HAP-1 (cell line): ENCODE data around the gene CD86.

Experiments
- DNase-seq, 2 experiments: peaks; one replicate each; pipeline ENCODE4 v3.0.0-alpha.2; 2016 to 2020; ENCODE audit warnings: low spot score in 2 of 2
- H3K27me3 ChIP-seq: fragments of 250-450 bp; sonication (Bioruptor Pico); 2 replicates; pipeline ENCODE4 v1.5.1; 2020; ENCODE audit warnings: low read depth, mild to moderate bottlenecking, moderate library complexity
- H3K36me3 ChIP-seq: fragments of 250-450 bp; sonication (Bioruptor Pico); replicated peaks from 2 replicates; pipeline ENCODE4 v1.5.1; 2020; ENCODE audit warnings: mild to moderate bottlenecking
- H3K4me1 ChIP-seq: fragments of 250-450 bp; sonication (Bioruptor Pico); 2 replicates; pipeline ENCODE4 v1.5.1; 2020; ENCODE audit warnings: mild to moderate bottlenecking
- H3K4me3 ChIP-seq: fragments of 250-450 bp; sonication (Bioruptor Pico); 2 replicates; pipeline ENCODE4 v1.5.1; 2020; ENCODE audit warnings: mild to moderate bottlenecking, moderate library complexity
- H3K9me3 ChIP-seq: fragments of 250-450 bp; sonication (Bioruptor Pico); 2 replicates; pipeline ENCODE4 v1.5.1; 2020; ENCODE audit warnings: mild to moderate bottlenecking, moderate library complexity
- in situ Hi-C: fragments of 300-500 bp; cut with MboI; formaldehyde crosslinking; loops from 3 replicates; pipeline ENCODE4 v1.14.3; 2020; ENCODE audit warnings: low sequenced_read_pairs, inconsistent platforms, mixed read lengths

The CD86 gene

GRCh38 chr3:122055215-122055614, at the start of gene CD86:
CD86 (plus strand) TSS chr3:122055362; CDS start chr3:122055490, 128 bp downstream.
- Histone ChIP-seq H3K9me3 (no peaks in the 10 kb centered on the region), H3K4me3 (no peak within 1 kb of the TSS), H3K4me1 (no peaks in the 10 kb centered on the region), H3K27me3 (peaks cover 5% of the 10 kb centered on the region; the same call in 1 of the 2 replicates), H3K36me3 (no peaks in the 10 kb centered on the region)
- DNase-seq, result no peak
- in situ Hi-C loops, result no loop called here

GRCh38 chr3:122006267-122006666, 48.9 kb upstream of the CD86 start:
- no peaks in the 10 kb centered on the region for H3K9me3 ChIP-seq
- H3K36me3 ChIP-seq, result no peaks in the 10 kb centered on the region
- in situ Hi-C loops, result no loop called here
- no peak for DNase-seq
- peaks cover 11% of the 10 kb centered on the region for H3K27me3 ChIP-seq
- no peak overlapping the region for H3K4me3 ChIP-seq
- H3K4me1 ChIP-seq, result no peaks in the 10 kb centered on the region

- Histone ChIP-seq H3K9me3 (no peaks in the 10 kb centered on the region), H3K36me3 (no peaks in the 10 kb centered on the region), H3K4me1 (no peaks in the 10 kb centered on the region), H3K4me3 (no peak overlapping the region), H3K27me3 (peaks cover 5% of the 10 kb centered on the region)
- in situ Hi-C loops, result no loop called here
- no peak for DNase-seq
These were observed 47.0 kb upstream of the CD86 start for GRCh38 chr3:122008166-122008565.

- no peak for DNase-seq
- no peaks in the 10 kb centered on the region for H3K27me3 ChIP-seq
- no peak overlapping the region for H3K4me3 ChIP-seq
- no peaks in the 10 kb centered on the region for H3K36me3 ChIP-seq
- H3K9me3 ChIP-seq, result no peaks in the 10 kb centered on the region
- no peaks in the 10 kb centered on the region for H3K4me1 ChIP-seq
- in situ Hi-C loops, result no loop called here
These were observed 44.7 kb upstream of the CD86 start for GRCh38 chr3:122010506-122010905.

GRCh38 chr3:122011396-122011795, 43.8 kb upstream of the CD86 start:
- Histone ChIP-seq H3K9me3 (no peaks in the 10 kb centered on the region), H3K4me1 (no peaks in the 10 kb centered on the region), H3K36me3 (no peaks in the 10 kb centered on the region), H3K4me3 (no peak overlapping the region), H3K27me3 (no peaks in the 10 kb centered on the region)
- in situ Hi-C loops, result no loop called here
- DNase-seq, result no peak

GRCh38 chr3:122012821-122013220, 42.3 kb upstream of the CD86 start:
- no peak for DNase-seq

GRCh38 chr3:122013448-122013925, 41.7 kb upstream of the CD86 start:
- no peak overlapping the region for H3K4me3 ChIP-seq
- in situ Hi-C loops, result no loop called here

More at GRCh38 chr3:122012821-122013220, 42.3 kb upstream of the CD86 start:
- no peaks in the 10 kb centered on the region for H3K9me3 ChIP-seq
- no peaks in the 10 kb centered on the region for H3K27me3 ChIP-seq
- H3K4me3 ChIP-seq, result no peak overlapping the region
- H3K4me1 ChIP-seq, result no peaks in the 10 kb centered on the region
- in situ Hi-C loops, result no loop called here
- H3K36me3 ChIP-seq, result no peaks in the 10 kb centered on the region

GRCh38 chr3:122014741-122015140, 40.4 kb upstream of the CD86 start:
- H3K36me3 ChIP-seq, result no peaks in the 10 kb centered on the region

More at GRCh38 chr3:122013448-122013925, 41.7 kb upstream of the CD86 start:
- no peaks in the 10 kb centered on the region for H3K4me1 ChIP-seq
- H3K27me3 ChIP-seq, result no peaks in the 10 kb centered on the region
- no peaks in the 10 kb centered on the region for H3K36me3 ChIP-seq
- H3K9me3 ChIP-seq, result no peaks in the 10 kb centered on the region
- no peak for DNase-seq

GRCh38 chr3:122019493-122019892, 35.7 kb upstream of the CD86 start:
- Histone ChIP-seq H3K4me1 (no peaks in the 10 kb centered on the region), H3K27me3 (no peaks in the 10 kb centered on the region), H3K9me3 (no peaks in the 10 kb centered on the region), H3K36me3 (no peaks in the 10 kb centered on the region), H3K4me3 (no peak overlapping the region)
- DNase-seq, result no peak
- in situ Hi-C loops, result no loop called here

More at GRCh38 chr3:122014741-122015140, 40.4 kb upstream of the CD86 start:
- no peaks in the 10 kb centered on the region for H3K27me3 ChIP-seq
- in situ Hi-C loops, result no loop called here
- H3K4me1 ChIP-seq, result no peaks in the 10 kb centered on the region
- DNase-seq, result no peak
- H3K4me3 ChIP-seq, result no peak overlapping the region
- H3K9me3 ChIP-seq, result no peaks in the 10 kb centered on the region

- no peak for DNase-seq
- Histone ChIP-seq H3K9me3 (no peaks in the 10 kb centered on the region), H3K36me3 (no peaks in the 10 kb centered on the region), H3K4me1 (no peaks in the 10 kb centered on the region), H3K4me3 (no peak overlapping the region), H3K27me3 (no peaks in the 10 kb centered on the region)
- in situ Hi-C loops, result no loop called here
These were observed 34.1 kb upstream of the CD86 start for GRCh38 chr3:122021037-122021436.

GRCh38 chr3:122021811-122022401, 33.3 kb upstream of the CD86 start, which contains the start of gene ILDR1:
ILDR1 (minus strand) TSS chr3:122022247; CDS start chr3:122022077, 170 bp downstream.
- no peaks in the 10 kb centered on the region for H3K9me3 ChIP-seq
- H3K4me3 ChIP-seq, result no peak within 1 kb of the TSS
- DNase-seq, result no peak
- in situ Hi-C loops, result no loop called here
- H3K36me3 ChIP-seq, result no peaks in the 10 kb centered on the region
- no peaks in the 10 kb centered on the region for H3K27me3 ChIP-seq
- no peaks in the 10 kb centered on the region for H3K4me1 ChIP-seq

GRCh38 chr3:122023335-122023910, 31.7 kb upstream of the CD86 start:
- Histone ChIP-seq H3K27me3 (no peaks in the 10 kb centered on the region), H3K9me3 (no peaks in the 10 kb centered on the region), H3K4me3 (no peak overlapping the region), H3K4me1 (no peaks in the 10 kb centered on the region), H3K36me3 (no peaks in the 10 kb centered on the region)
- no peak for DNase-seq
- in situ Hi-C loops, result no loop called here

- in situ Hi-C loops, result no loop called here
- DNase-seq, result no peak
- no peaks in the 10 kb centered on the region for H3K9me3 ChIP-seq
- no peaks in the 10 kb centered on the region for H3K27me3 ChIP-seq
- H3K4me1 ChIP-seq, result no peaks in the 10 kb centered on the region
- no peak overlapping the region for H3K4me3 ChIP-seq
- no peaks in the 10 kb centered on the region for H3K36me3 ChIP-seq
These were observed 30.4 kb upstream of the CD86 start for GRCh38 chr3:122024800-122025199.

GRCh38 chr3:122025296-122025695, 29.9 kb upstream of the CD86 start:
- no peak for DNase-seq

More at GRCh38 chr3:122025296-122025695, 29.9 kb upstream of the CD86 start:
- H3K27me3 ChIP-seq, result no peaks in the 10 kb centered on the region
- H3K36me3 ChIP-seq, result no peaks in the 10 kb centered on the region
- H3K4me1 ChIP-seq, result no peaks in the 10 kb centered on the region
- no peaks in the 10 kb centered on the region for H3K9me3 ChIP-seq
- H3K4me3 ChIP-seq, result no peak overlapping the region
- in situ Hi-C loops, result no loop called here
